ENCODE results near the gene NDUFC1. TPM values are rescaled to one million over a fixed set of nuclear protein-coding genes. Genes with fewer than 3 reads are reported as not detected.
A peak's percentile ranks its signal among the peaks of the same experiment; 100 is the strongest.

Gene NDUFC1
- total and polyA plus RNA-seq, 4 donors = 12.4 to 192 (median 50.8) TPM

- Histone ChIP-seq H3K36me3 (ENCODE audit: control insufficient read depth in 4 of 4, insufficient read depth in 3 of 4, low read depth in 1 of 4, low read length in 3 of 4) (no peaks in the 10 kb centered on the region), H3K4me3 (ENCODE audit: low read depth in 1 of 3, low read length in 3 of 3) (no peak overlapping the region), H3K9me3 (ENCODE audit: control insufficient read depth in 4 of 4, low read length in 3 of 4) (no peaks in the 10 kb centered on the region), H3K27me3 (ENCODE audit: control insufficient read depth in 4 of 4, insufficient read depth in 4 of 4, low read length in 3 of 4) (no peaks in the 10 kb centered on the region), H3K9ac (ENCODE audit: low read depth in 1 of 2, low read length in 2 of 2) (no peak overlapping the region), H3K4me1 (ENCODE audit: control insufficient read depth in 4 of 4, insufficient read depth in 4 of 4, low read length in 3 of 4) (peaks cover 0 to 19% (median 12%) of the 10 kb centered on the region in 4 donors), H3K27ac (ENCODE audit: low read depth in 1 of 2, low read length in 2 of 2) (no peak overlapping the region)
- TF ChIP-seq HNF4A (conservative IDR thresholded peaks at IDR 0.05) (no peak), FOXA1 (IDR thresholded peaks at IDR 0.05) (no peak), ATF3 (IDR thresholded peaks at IDR 0.05) (no peak), RXRA (IDR thresholded peaks at IDR 0.05) (no peak)
- DNase-seq (ENCODE audit: low spot score) = no peak
- 98% methylated on average over 2 of the region's 2 CpGs for WGBS
Measured at GRCh38 chr4:139304920-139305319, 2.6 kb upstream of the NDUFC1 start.

DNA sequence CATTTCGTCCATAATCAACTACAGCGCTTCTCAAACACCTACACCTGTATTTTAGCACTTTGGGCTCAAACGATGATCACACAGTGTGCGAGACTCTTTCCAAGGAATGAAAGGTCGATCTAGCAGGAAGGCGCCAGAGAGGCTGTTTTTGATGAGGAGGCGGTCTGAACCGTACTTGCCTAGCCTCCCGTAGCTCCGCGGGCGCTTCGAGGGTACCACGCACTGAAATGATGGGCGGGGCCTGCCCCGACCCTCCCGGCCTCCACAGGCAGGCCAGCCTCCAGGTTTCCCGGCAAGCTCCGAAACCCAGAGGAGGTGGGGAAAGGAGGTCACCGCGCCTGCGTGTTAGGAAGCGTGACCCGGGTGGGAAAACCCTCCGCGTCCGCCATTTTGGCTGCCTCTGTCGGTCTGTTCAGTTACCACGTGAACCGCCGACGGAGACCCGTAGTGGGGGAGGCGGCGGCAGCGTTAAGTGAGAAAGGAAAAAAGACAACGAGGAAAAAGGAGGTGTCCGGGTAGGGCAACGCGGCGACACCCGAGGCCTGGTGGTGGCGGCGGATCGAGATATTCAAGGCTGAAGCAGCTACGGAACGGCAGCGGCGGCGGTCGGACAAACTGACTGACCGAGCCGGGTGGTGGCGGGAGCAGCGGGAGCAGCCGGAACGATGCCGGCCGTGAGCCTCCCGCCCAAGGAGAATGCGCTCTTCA, 1.0 kb downstream of the NDUFC1 start, which contains the start of gene NAA15:
Gene NAA15 (plus strand): TSS at position 393 of the 708 bp plus-strand sequence. CDS start 273 bp downstream, at position 666.
- peak; percentile 95 for TF ChIP-seq TAF1 (conservative IDR thresholded peaks at IDR 0.05)
- TF ChIP-seq, protein P1, sequence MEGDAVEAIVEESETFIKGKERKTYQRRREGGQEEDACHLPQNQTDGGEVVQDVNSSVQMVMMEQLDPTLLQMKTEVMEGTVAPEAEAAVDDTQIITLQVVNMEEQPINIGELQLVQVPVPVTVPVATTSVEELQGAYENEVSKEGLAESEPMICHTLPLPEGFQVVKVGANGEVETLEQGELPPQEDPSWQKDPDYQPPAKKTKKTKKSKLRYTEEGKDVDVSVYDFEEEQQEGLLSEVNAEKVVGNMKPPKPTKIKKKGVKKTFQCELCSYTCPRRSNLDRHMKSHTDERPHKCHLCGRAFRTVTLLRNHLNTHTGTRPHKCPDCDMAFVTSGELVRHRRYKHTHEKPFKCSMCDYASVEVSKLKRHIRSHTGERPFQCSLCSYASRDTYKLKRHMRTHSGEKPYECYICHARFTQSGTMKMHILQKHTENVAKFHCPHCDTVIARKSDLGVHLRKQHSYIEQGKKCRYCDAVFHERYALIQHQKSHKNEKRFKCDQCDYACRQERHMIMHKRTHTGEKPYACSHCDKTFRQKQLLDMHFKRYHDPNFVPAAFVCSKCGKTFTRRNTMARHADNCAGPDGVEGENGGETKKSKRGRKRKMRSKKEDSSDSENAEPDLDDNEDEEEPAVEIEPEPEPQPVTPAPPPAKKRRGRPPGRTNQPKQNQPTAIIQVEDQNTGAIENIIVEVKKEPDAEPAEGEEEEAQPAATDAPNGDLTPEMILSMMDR (IDR thresholded peaks at IDR 0.05; ENCODE audit: low read depth, low read length, missing input control) = no peak
- TF ChIP-seq HNF4A (conservative IDR thresholded peaks at IDR 0.05) = peak; percentile 48 to 52
- TF ChIP-seq RXRA (IDR thresholded peaks at IDR 0.05) = peak; percentile 76 to 81
- peak; percentile 69 for TF ChIP-seq ATF3 (IDR thresholded peaks at IDR 0.05)
- TF ChIP-seq FOXA1 (IDR thresholded peaks at IDR 0.05) = no peak
- TF ChIP-seq GABPA (IDR thresholded peaks at IDR 0.05 in 1 of 2, conservative IDR thresholded peaks at IDR 0.05 in 1 of 2) = peak in 1 of 2 donors; percentile 85
- TF ChIP-seq JUND (IDR thresholded peaks at IDR 0.05) = peak in 1 of 2 donors; percentile 8
- TF ChIP-seq, protein P2, sequence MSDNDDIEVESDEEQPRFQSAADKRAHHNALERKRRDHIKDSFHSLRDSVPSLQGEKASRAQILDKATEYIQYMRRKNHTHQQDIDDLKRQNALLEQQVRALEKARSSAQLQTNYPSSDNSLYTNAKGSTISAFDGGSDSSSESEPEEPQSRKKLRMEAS (IDR thresholded peaks at IDR 0.05) = peak; percentile 86
- peak; percentile 85 for TF ChIP-seq SP1 (IDR thresholded peaks at IDR 0.05)
- peak in 1 of 2 donors; percentile 52 for TF ChIP-seq RAD21 (IDR thresholded peaks at IDR 0.05)
- TF ChIP-seq REST (IDR thresholded peaks at IDR 0.05) = peak; percentile 93
- TF ChIP-seq FOXA2 (IDR thresholded peaks at IDR 0.05) = no peak
- TF ChIP-seq, protein P3, sequence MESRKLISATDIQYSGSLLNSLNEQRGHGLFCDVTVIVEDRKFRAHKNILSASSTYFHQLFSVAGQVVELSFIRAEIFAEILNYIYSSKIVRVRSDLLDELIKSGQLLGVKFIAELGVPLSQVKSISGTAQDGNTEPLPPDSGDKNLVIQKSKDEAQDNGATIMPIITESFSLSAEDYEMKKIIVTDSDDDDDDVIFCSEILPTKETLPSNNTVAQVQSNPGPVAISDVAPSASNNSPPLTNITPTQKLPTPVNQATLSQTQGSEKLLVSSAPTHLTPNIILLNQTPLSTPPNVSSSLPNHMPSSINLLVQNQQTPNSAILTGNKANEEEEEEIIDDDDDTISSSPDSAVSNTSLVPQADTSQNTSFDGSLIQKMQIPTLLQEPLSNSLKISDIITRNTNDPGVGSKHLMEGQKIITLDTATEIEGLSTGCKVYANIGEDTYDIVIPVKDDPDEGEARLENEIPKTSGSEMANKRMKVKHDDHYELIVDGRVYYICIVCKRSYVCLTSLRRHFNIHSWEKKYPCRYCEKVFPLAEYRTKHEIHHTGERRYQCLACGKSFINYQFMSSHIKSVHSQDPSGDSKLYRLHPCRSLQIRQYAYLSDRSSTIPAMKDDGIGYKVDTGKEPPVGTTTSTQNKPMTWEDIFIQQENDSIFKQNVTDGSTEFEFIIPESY (IDR thresholded peaks at IDR 0.05) = peak; percentile 79
- TF ChIP-seq NR2F2 (IDR thresholded peaks at IDR 0.05) = peak; percentile 84
- TF ChIP-seq EGR1 (IDR thresholded peaks at IDR 0.05; ENCODE audit: low read depth in 2 of 2) = peak in 1 of 2 donors; percentile 19
- TF ChIP-seq YY1 (IDR thresholded peaks at IDR 0.05) = peak; percentile 99
- peak; percentile 33 for TF ChIP-seq HNF4G (IDR thresholded peaks at IDR 0.05)
- Histone ChIP-seq H3K27me3 (ENCODE audit: control insufficient read depth in 4 of 4, insufficient read depth in 4 of 4, low read length in 3 of 4) (no peaks in the 10 kb centered on the region), H3K4me3 (ENCODE audit: low read depth in 1 of 3, low read length in 3 of 3) (peak within 1 kb of the TSS; percentile 90 to 99 (median 96)), H3K27ac (ENCODE audit: low read depth in 1 of 2, low read length in 2 of 2) (peak within 1 kb of the TSS; percentile 94 to 99), H3K36me3 (ENCODE audit: control insufficient read depth in 4 of 4, insufficient read depth in 3 of 4, low read depth in 1 of 4, low read length in 3 of 4) (no peaks in the 10 kb centered on the region), H3K9me3 (ENCODE audit: control insufficient read depth in 4 of 4, low read length in 3 of 4) (no peaks in the 10 kb centered on the region), H3K9ac (ENCODE audit: low read depth in 1 of 2, low read length in 2 of 2) (peak within 1 kb of the TSS; percentile 100), H3K4me1 (ENCODE audit: control insufficient read depth in 4 of 4, insufficient read depth in 4 of 4, low read length in 3 of 4) (peaks cover 0 to 32% (median 22%) of the 10 kb centered on the region in 4 donors)
- DNase-seq (ENCODE audit: low spot score) = peak; percentile 95
- under 1% methylated on average over 61 of the region's 61 CpGs for WGBS

Measured in liver (tissue), 9 donors.